Effector CD4-positive, alpha-beta T cell (primary cell): Measurements from ENCODE around the gene NFASC.

Experiments used
- DNase-seq: peaks from one replicate; pipeline ENCODE4 v3.0.0-alpha.2; 2020

Gene NFASC

DNA sequence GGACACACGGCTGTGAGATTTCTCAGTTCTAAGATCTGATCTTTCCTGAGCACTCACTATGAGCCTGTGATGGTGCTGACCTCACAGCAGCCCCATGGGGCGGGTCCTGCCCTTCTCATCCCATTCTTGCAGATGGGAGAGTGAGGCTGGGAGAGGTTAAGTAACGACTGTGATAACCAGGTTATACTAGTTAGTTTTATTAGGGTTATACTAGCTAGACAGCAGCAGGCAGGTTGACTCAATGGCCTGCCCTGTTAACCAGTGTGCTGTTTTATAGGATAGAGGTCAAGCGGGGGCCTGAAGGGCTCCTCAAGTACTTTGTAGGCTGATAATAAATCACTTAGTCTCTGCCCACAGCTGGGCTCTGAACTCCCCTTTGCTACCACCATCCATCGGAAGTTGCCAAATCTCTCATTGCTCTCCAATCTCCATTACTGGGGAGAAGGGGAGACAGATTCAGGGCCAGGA lies 177.1 kb downstream of the NFASC start:
- DNase-seq: no peak

- DNase-seq: no peak
Measured at GRCh38 chr1:205048382-205048781, 177.7 kb downstream of the NFASC start.

DNA sequence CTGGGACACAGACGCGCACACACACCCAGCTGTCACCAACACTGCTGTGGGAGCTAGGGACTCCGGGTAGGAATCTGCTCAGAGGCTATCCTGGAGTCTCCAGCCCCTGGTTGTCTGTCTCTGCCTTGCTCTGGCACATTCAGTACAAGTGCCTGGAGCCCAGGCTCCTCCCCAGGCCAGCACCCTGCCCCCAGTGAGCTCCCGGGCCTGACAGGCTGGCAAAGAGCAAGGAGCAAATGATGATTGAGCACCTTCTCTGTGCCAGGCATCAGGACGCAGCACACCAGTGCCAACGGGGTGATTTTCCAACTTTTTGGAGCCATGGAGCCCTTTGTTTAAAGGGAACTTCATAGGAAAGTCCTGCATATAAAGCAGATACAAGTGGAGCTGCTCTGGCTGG lies 178.8 kb downstream of the NFASC start:
- DNase-seq: no peak

- no peak for DNase-seq
Measured at GRCh38 chr1:205052690-205053089, 182.0 kb downstream of the NFASC start.

- no peak for DNase-seq
Measured at GRCh38 chr1:205053296-205053695, 182.6 kb downstream of the NFASC start.

GRCh38 chr1:205054013-205054412 lies 183.4 kb downstream of the NFASC start:
- no peak for DNase-seq

GRCh38 chr1:205056188-205056611 lies 185.5 kb downstream of the NFASC start:
- no peak for DNase-seq

DNA sequence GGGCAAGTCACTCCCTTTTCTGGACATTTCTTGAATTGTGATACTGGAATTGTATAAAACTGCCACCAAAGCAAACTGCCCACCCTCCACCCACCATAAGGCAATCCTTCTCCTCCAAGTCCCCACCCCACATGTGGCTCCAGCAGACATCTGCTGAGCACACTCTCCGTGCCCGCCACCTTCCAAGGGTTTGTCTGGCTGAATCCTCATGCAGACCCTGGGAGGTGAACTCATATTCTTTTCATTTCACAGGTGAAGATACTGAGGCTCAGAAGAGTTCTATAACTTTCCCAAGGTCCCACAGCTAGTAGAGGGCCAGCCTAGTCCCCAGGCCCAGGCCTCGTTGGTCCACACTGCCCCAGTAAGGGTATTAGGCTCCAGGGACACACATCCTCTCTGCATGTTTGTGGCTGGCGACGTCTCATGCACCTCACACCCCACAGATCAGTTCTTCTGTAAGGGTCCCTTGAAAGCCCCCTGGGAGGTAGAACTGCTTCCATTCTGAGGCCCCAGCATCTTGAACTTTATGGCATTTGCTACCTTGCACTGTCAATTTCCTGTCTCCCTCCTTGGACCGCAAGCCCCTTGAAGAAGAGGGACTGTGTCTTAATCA lies 186.4 kb downstream of the NFASC start:
- DNase-seq: no peak

GRCh38 chr1:205057808-205058575 lies 187.3 kb downstream of the NFASC start:
- no peak for DNase-seq

DNA sequence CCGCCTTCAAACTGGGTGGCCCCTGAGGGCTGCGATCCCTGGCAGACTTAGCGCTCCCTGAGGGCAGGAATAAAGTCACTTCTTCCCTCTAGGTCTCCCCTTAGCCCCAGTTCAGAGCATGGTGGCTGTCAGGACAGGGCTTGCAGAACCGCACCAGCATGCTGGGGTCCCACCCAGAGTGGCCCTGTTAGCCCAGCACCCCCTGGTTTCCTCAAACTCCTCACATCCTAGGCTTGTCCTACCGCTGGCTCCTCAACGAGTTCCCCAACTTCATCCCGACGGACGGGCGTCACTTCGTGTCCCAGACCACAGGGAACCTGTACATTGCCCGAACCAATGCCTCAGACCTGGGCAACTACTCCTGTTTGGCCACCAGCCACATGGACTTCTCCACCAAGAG lies 188.2 kb downstream of the NFASC start:
- no peak for DNase-seq

GRCh38 chr1:205059660-205060059 lies 189.0 kb downstream of the NFASC start:
- DNase-seq: no peak

DNA sequence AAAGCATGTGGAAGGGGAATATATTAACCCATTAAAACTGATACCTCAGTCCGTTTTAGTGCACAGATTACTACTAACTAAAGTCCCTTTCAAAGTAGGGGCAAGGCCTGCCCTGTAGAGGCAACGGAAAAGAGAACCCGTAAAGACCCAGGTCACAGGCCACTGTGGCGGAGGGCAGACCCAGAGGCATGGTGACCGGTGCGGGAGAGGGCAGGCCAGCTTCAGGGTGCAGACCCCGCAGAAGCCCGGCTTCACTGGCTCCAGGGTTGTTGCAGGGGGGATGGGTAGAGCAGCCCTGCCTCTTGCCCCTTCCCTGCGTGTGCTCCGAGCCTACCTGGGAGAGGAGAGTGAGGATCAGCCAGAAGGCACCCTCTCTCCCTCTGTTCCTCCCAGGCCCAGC lies 190.1 kb downstream of the NFASC start:
- DNase-seq: no peak

GRCh38 chr1:205061227-205061626 lies 190.6 kb downstream of the NFASC start:
- DNase-seq: no peak

DNA sequence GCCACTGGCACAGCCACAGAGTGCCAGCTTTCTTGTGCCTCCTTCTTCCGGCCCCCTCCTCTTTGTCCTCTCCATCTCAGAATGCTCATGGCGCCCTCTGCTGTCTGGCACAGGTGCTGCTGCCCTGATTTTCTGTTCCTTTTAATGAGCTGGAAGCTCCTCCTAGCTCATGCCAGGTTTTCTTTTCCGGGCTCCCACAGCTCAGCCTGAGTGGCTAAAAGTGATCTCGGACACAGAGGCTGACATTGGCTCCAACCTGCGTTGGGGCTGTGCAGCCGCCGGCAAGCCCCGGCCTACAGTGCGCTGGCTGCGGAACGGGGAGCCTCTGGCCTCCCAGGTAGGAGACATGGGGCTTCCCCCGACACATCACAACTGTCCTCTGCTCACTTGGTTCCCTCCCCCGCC lies 191.0 kb downstream of the NFASC start:
- peak; percentile 52 for DNase-seq

- DNase-seq: no peak
Measured at GRCh38 chr1:205062319-205062718, 191.7 kb downstream of the NFASC start.

- DNase-seq: no peak
Measured at GRCh38 chr1:205062895-205063294, 192.2 kb downstream of the NFASC start.

DNA sequence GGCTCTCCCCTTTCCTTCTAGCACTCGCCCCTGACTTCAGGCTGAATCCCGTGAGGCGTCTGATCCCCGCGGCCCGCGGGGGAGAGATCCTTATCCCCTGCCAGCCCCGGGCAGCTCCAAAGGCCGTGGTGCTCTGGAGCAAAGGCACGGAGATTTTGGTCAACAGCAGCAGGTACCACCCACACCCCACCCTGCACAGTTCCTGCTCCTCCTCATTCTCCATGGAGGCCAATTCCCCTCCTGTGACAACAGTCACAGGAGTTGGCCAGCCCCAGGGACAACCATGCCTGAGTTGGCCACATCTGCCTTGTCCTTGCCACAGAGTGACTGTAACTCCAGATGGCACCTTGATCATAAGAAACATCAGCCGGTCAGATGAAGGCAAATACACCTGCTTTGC lies 193.6 kb downstream of the NFASC start:
- no peak for DNase-seq

DNA sequence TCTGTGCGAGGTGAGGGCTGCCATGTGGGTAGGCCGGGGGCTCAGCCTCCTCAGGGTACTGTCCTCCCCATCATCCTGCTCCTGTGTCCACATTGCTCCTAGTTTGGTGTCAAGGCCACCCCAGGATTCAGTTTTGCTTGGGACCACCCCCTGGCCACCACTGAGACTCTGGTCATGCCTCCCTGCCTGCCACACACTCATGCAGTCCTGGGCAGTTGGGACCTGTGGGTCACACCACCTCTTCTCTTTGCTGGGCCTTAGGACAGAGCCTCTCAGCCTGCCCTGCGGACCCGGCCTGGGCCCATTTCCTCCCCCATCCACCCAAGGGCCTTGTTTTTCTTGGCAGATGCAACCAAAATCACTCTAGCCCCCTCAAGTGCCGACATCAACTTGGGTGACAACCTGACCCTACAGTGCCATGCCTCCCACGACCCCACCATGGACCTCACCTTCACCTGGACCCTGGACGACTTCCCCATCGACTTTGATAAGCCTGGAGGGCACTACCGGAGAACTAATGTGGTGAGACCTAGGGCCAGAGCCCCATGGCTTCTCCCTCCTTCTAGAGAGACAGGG lies 194.2 kb downstream of the NFASC start:
- DNase-seq: no peak

GRCh38 chr1:205065666-205066065 lies 195.0 kb downstream of the NFASC start:
- DNase-seq: no peak

DNA sequence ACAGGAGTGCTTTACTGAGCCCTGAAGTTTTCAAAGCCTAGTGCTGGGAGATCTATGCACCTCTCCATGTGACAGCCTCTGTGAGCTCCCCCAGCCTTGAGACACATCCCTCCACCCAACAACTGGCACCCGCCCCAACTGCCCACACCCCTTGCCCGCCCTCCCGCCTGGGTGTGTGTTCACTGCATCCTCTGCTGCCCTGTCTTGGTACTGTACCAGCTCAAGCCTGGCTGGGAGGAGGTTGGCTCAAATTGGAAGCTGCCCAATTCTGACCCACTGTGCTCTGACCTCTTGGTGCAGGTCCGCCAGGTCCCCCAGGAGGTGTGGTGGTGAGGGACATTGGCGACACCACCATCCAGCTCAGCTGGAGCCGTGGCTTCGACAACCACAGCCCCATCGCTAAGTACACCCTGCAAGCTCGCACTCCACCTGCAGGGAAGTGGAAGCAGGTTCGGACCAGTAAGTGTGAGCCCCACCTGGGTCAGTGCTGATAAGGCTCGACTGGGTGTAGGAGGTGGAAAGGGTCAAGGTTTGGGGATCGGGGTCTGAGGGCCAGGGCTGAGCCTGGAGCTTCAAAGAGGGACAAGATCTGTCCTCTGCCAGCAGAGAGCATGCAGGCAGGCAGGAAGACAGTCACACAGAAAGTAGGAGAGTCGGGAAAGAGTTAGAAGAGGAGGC lies 195.6 kb downstream of the NFASC start:
- DNase-seq: no peak

DNA sequence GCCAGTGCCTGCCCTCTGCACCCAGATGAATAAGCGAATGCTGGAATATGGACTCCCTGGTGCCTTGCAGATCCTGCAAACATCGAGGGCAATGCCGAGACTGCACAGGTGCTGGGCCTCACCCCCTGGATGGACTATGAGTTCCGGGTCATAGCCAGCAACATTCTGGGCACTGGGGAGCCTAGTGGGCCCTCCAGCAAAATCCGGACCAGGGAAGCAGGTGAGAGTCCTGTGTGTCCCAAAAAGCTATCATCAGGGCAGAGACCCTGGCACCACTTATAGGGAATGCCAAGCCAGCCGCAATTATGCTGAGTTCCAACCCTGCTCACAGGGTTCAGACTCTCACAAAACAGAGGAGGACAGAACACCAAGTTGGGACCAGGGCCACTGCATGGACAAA lies 196.4 kb downstream of the NFASC start:
- DNase-seq: no peak

- DNase-seq: no peak
Measured at GRCh38 chr1:205068001-205068400, 197.3 kb downstream of the NFASC start.

GRCh38 chr1:205068457-205069040 lies 197.9 kb downstream of the NFASC start:
- no peak for DNase-seq
